ENCODE data around the gene ADCY2.

DNA sequence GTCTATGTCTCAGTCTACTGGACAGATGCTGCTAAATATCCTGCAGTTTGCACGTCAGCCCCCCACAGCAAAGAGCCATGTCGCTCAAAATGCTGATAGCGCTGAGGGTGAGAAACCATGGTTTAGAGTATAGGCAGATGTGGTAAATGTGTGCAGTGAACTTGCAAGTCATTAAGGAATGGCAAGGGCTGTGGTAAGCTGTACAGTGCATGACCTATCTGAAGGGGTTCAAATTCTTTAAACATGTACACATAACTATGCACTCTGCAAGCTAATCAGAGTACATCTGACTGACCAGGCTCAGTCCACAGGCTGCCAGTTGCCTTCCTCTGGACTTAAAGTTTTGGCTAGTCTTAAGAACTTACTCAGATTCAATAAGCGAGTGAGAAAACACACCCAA is 284.3 kb downstream of the ADCY2 start:
- TF ChIP-seq POLR2AphosphoS5 (IDR thresholded peaks at IDR 0.05; ENCODE audit: low read depth, low read length): no peak
- no peak for TF ChIP-seq POLR2A (IDR thresholded peaks at IDR 0.05; ENCODE audit: low read depth, low read length)

Measured in GM12892 (cell line).